ENCODE results near the gene TNS2. TPM values are rescaled to one million over a fixed set of nuclear protein-coding genes. Genes with fewer than 3 reads are reported as not detected.

TNS2 gene
- total and polyA plus RNA-seq, 9 of the 15 experiments (the other 6 are each of a cell fraction or from before 2014, with no cell fraction given), result 0.28 to 3.1 (median 1.2) TPM; not detected in 1

- TF ChIP-seq DNMT1 (IDR thresholded peaks at IDR 0.05), result no peak
- no peak for TF ChIP-seq ZBTB1 (CRISPR knock-in tag; IDR thresholded peaks at IDR 0.05; ENCODE audit: borderline replicate concordance, low read depth)
- TF ChIP-seq ARID4B (CRISPR knock-in tag; IDR thresholded peaks at IDR 0.05), result 0 out of 2 replicates have a peak, but pooled peaks have one; percentile 20
- TF ChIP-seq GABPA (tag; conservative IDR thresholded peaks at IDR 0.05; ENCODE audit: low read depth), result no peak
- TF ChIP-seq HOMEZ (CRISPR knock-in tag; IDR thresholded peaks at IDR 0.05), result no peak
- no peak for TF ChIP-seq TBL1XR1 (IDR thresholded peaks at IDR 0.05; ENCODE audit: low read length in 2 of 2)
- no peak for TF ChIP-seq SIX5 (IDR thresholded peaks at IDR 0.05; ENCODE audit: borderline replicate concordance in 1 of 2, insufficient read depth in 1 of 2, low read depth in 1 of 2, low read length in 2 of 2)
- TF ChIP-seq CBX8 (IDR thresholded peaks at IDR 0.05; ENCODE audit: borderline replicate concordance, extremely low read depth, low read depth, low read length, poor library complexity, severe bottlenecking), result no peak
- TF ChIP-seq PRDM10 (IDR thresholded peaks at IDR 0.05; ENCODE audit: partially characterized antibody), result no peak
- no peak for TF ChIP-seq OTX1 (CRISPR knock-in tag; IDR thresholded peaks at IDR 0.05)
- TF ChIP-seq VEZF1 (CRISPR knock-in tag; IDR thresholded peaks at IDR 0.05), result peak; percentile 60
- no peak for TF ChIP-seq RBM34 (IDR thresholded peaks at IDR 0.05; ENCODE audit: borderline replicate concordance, insufficient read depth, low read length)
- TF ChIP-seq RUNX1 (IDR thresholded peaks at IDR 0.05; ENCODE audit: low read depth), result 0 out of 2 replicates have a peak, but pooled peaks have one; percentile 28
These were observed 4.4 kb downstream of the TNS2 start (continued) for GRCh38 chr12:53054112-53054878.
